ENCODE data around the gene CYBA. TPM values are rescaled to one million over a fixed set of nuclear protein-coding genes. Genes with fewer than 3 reads are reported as not detected.

Gene CYBA
- polyA plus RNA-seq, 2 donors, result 58.5 to 67.8 TPM

- Histone ChIP-seq H3K4me3 (ENCODE audit: low read depth in 1 of 2, low read length in 2 of 2) (no peak overlapping the region), H3K36me3 (ENCODE audit: control insufficient read depth in 2 of 2, insufficient read depth in 2 of 2, low read length in 1 of 2) (peaks cover 0 to 22% of the 10 kb centered on the region in 2 donors), H3K4me1 (ENCODE audit: control insufficient read depth in 2 of 2, insufficient read depth in 2 of 2, low read length in 1 of 2) (peaks cover 0 to 1% of the 10 kb centered on the region in 2 donors), H3K27ac (ENCODE audit: low read depth in 2 of 2, low read length in 1 of 2) (no peak overlapping the region), H3K9me3 (ENCODE audit: control insufficient read depth in 2 of 2, insufficient read depth in 1 of 2, low read depth in 1 of 2, low read length in 1 of 2) (peaks cover 0 to 2% of the 10 kb centered on the region in 2 donors), H3K27me3 (ENCODE audit: control insufficient read depth in 1 of 2, insufficient read depth in 2 of 2, low read length in 2 of 2) (peaks cover 0 to 3% of the 10 kb centered on the region in 2 donors)
- 89 to 90% methylated on average over 36 to 37 of the region's 37 CpGs for WGBS, 2 donors
These were observed 43.6 kb upstream of the CYBA start for GRCh38 chr16:88694221-88695087.

GRCh38 chr16:88693420-88694177, 42.7 kb upstream of the CYBA start:
- 85 to 87% methylated on average over 36 to 39 of the region's 39 CpGs for WGBS, 2 donors
- H3K9me3 ChIP-seq (ENCODE audit: control insufficient read depth in 2 of 2, insufficient read depth in 1 of 2, low read depth in 1 of 2, low read length in 1 of 2), result no peaks in the 10 kb centered on the region
- peaks cover 0 to 3% of the 10 kb centered on the region in 2 donors for H3K27me3 ChIP-seq (ENCODE audit: control insufficient read depth in 1 of 2, insufficient read depth in 2 of 2, low read length in 2 of 2)
- no peak overlapping the region for H3K27ac ChIP-seq (ENCODE audit: low read depth in 2 of 2, low read length in 1 of 2)
- H3K36me3 ChIP-seq (ENCODE audit: control insufficient read depth in 2 of 2, insufficient read depth in 2 of 2, low read length in 1 of 2), result peaks cover 0 to 13% of the 10 kb centered on the region in 2 donors
- no peaks in the 10 kb centered on the region for H3K4me1 ChIP-seq (ENCODE audit: control insufficient read depth in 2 of 2, insufficient read depth in 2 of 2, low read length in 1 of 2)
- no peak overlapping the region for H3K4me3 ChIP-seq (ENCODE audit: low read depth in 1 of 2, low read length in 2 of 2)

GRCh38 chr16:88692861-88693260, 42.0 kb upstream of the CYBA start:
- H3K27me3 ChIP-seq (ENCODE audit: control insufficient read depth in 1 of 2, insufficient read depth in 2 of 2, low read length in 2 of 2), result peaks cover 0 to 3% of the 10 kb centered on the region in 2 donors
- peaks cover 0 to 9% of the 10 kb centered on the region in 2 donors for H3K36me3 ChIP-seq (ENCODE audit: control insufficient read depth in 2 of 2, insufficient read depth in 2 of 2, low read length in 1 of 2)
- no peak overlapping the region for H3K4me3 ChIP-seq (ENCODE audit: low read depth in 1 of 2, low read length in 2 of 2)
- WGBS, 2 donors, result 67 to 85% methylated on average over 10 of the region's 10 CpGs
- H3K4me1 ChIP-seq (ENCODE audit: control insufficient read depth in 2 of 2, insufficient read depth in 2 of 2, low read length in 1 of 2), result no peaks in the 10 kb centered on the region
- H3K9me3 ChIP-seq (ENCODE audit: control insufficient read depth in 2 of 2, insufficient read depth in 1 of 2, low read depth in 1 of 2, low read length in 1 of 2), result no peaks in the 10 kb centered on the region
- H3K27ac ChIP-seq (ENCODE audit: low read depth in 2 of 2, low read length in 1 of 2), result no peak overlapping the region

- Histone ChIP-seq H3K4me1 (ENCODE audit: control insufficient read depth in 2 of 2, insufficient read depth in 2 of 2, low read length in 1 of 2) (no peaks in the 10 kb centered on the region), H3K36me3 (ENCODE audit: control insufficient read depth in 2 of 2, insufficient read depth in 2 of 2, low read length in 1 of 2) (peaks cover 0 to under 1% of the 10 kb centered on the region in 2 donors), H3K27me3 (ENCODE audit: control insufficient read depth in 1 of 2, insufficient read depth in 2 of 2, low read length in 2 of 2) (peaks cover 0 to 3% of the 10 kb centered on the region in 2 donors), H3K27ac (ENCODE audit: low read depth in 2 of 2, low read length in 1 of 2) (no peak overlapping the region), H3K4me3 (ENCODE audit: low read depth in 1 of 2, low read length in 2 of 2) (no peak overlapping the region), H3K9me3 (ENCODE audit: control insufficient read depth in 2 of 2, insufficient read depth in 1 of 2, low read depth in 1 of 2, low read length in 1 of 2) (no peaks in the 10 kb centered on the region)
- 54 to 57% methylated on average over 26 of the region's 26 CpGs for WGBS, 2 donors
These were observed 41.2 kb upstream of the CYBA start for GRCh38 chr16:88691924-88692560.

GRCh38 chr16:88691129-88691813, 40.4 kb upstream of the CYBA start:
- Histone ChIP-seq H3K27me3 (ENCODE audit: control insufficient read depth in 1 of 2, insufficient read depth in 2 of 2, low read length in 2 of 2) (peaks cover 0 to 3% of the 10 kb centered on the region in 2 donors), H3K9me3 (ENCODE audit: control insufficient read depth in 2 of 2, insufficient read depth in 1 of 2, low read depth in 1 of 2, low read length in 1 of 2) (no peaks in the 10 kb centered on the region), H3K4me3 (ENCODE audit: low read depth in 1 of 2, low read length in 2 of 2) (no peak overlapping the region), H3K4me1 (ENCODE audit: control insufficient read depth in 2 of 2, insufficient read depth in 2 of 2, low read length in 1 of 2) (no peaks in the 10 kb centered on the region), H3K36me3 (ENCODE audit: control insufficient read depth in 2 of 2, insufficient read depth in 2 of 2, low read length in 1 of 2) (no peaks in the 10 kb centered on the region), H3K27ac (ENCODE audit: low read depth in 2 of 2, low read length in 1 of 2) (no peak overlapping the region)
- 75 to 88% methylated on average over 33 of the region's 33 CpGs for WGBS, 2 donors

GRCh38 chr16:88690341-88691128, 39.7 kb upstream of the CYBA start:
- 79 to 84% methylated on average over 21 of the region's 21 CpGs for WGBS, 2 donors
- H3K27me3 ChIP-seq (ENCODE audit: control insufficient read depth in 1 of 2, insufficient read depth in 2 of 2, low read length in 2 of 2), result peaks cover 0 to 7% of the 10 kb centered on the region in 2 donors

GRCh38 chr16:88688013-88688778, 37.3 kb upstream of the CYBA start:
- Histone ChIP-seq H3K4me1 (ENCODE audit: control insufficient read depth in 2 of 2, insufficient read depth in 2 of 2, low read length in 1 of 2) (peaks cover 0 to 10% of the 10 kb centered on the region in 2 donors), H3K4me3 (ENCODE audit: low read depth in 1 of 2, low read length in 2 of 2) (no peak overlapping the region), H3K9me3 (ENCODE audit: control insufficient read depth in 2 of 2, insufficient read depth in 1 of 2, low read depth in 1 of 2, low read length in 1 of 2) (no peaks in the 10 kb centered on the region), H3K27me3 (ENCODE audit: control insufficient read depth in 1 of 2, insufficient read depth in 2 of 2, low read length in 2 of 2) (peaks cover 0 to 7% of the 10 kb centered on the region in 2 donors), H3K36me3 (ENCODE audit: control insufficient read depth in 2 of 2, insufficient read depth in 2 of 2, low read length in 1 of 2) (no peaks in the 10 kb centered on the region), H3K27ac (ENCODE audit: low read depth in 2 of 2, low read length in 1 of 2) (no peak overlapping the region)
- WGBS, 2 donors, result 29 to 32% methylated on average over 28 of the region's 28 CpGs

More at GRCh38 chr16:88690341-88691128, 39.7 kb upstream of the CYBA start:
- peaks cover 0 to 7% of the 10 kb centered on the region in 2 donors for H3K4me1 ChIP-seq (ENCODE audit: control insufficient read depth in 2 of 2, insufficient read depth in 2 of 2, low read length in 1 of 2)
- H3K27ac ChIP-seq (ENCODE audit: low read depth in 2 of 2, low read length in 1 of 2), result no peak overlapping the region
- H3K36me3 ChIP-seq (ENCODE audit: control insufficient read depth in 2 of 2, insufficient read depth in 2 of 2, low read length in 1 of 2), result no peaks in the 10 kb centered on the region
- H3K4me3 ChIP-seq (ENCODE audit: low read depth in 1 of 2, low read length in 2 of 2), result no peak overlapping the region
- H3K9me3 ChIP-seq (ENCODE audit: control insufficient read depth in 2 of 2, insufficient read depth in 1 of 2, low read depth in 1 of 2, low read length in 1 of 2), result no peaks in the 10 kb centered on the region

GRCh38 chr16:88687676-88688012, 36.8 kb upstream of the CYBA start:
- Histone ChIP-seq H3K4me1 (ENCODE audit: control insufficient read depth in 2 of 2, insufficient read depth in 2 of 2, low read length in 1 of 2) (peaks cover 0 to 10% of the 10 kb centered on the region in 2 donors), H3K27me3 (ENCODE audit: control insufficient read depth in 1 of 2, insufficient read depth in 2 of 2, low read length in 2 of 2) (peaks cover 0 to 7% of the 10 kb centered on the region in 2 donors), H3K27ac (ENCODE audit: low read depth in 2 of 2, low read length in 1 of 2) (no peak overlapping the region), H3K4me3 (ENCODE audit: low read depth in 1 of 2, low read length in 2 of 2) (no peak overlapping the region), H3K9me3 (ENCODE audit: control insufficient read depth in 2 of 2, insufficient read depth in 1 of 2, low read depth in 1 of 2, low read length in 1 of 2) (no peaks in the 10 kb centered on the region), H3K36me3 (ENCODE audit: control insufficient read depth in 2 of 2, insufficient read depth in 2 of 2, low read length in 1 of 2) (no peaks in the 10 kb centered on the region)
- WGBS, 2 donors, result 55 to 57% methylated on average over 3 of the region's 3 CpGs

Data from esophagus (tissue), 2 donors.